ENCODE results near the gene KXD1.
"Not testable (repeated sequence)": the region's sequence is repeated elsewhere in the genome, so short reads cannot be mapped to it uniquely, and the experiment has no call there.

The KXD1 gene

DNA sequence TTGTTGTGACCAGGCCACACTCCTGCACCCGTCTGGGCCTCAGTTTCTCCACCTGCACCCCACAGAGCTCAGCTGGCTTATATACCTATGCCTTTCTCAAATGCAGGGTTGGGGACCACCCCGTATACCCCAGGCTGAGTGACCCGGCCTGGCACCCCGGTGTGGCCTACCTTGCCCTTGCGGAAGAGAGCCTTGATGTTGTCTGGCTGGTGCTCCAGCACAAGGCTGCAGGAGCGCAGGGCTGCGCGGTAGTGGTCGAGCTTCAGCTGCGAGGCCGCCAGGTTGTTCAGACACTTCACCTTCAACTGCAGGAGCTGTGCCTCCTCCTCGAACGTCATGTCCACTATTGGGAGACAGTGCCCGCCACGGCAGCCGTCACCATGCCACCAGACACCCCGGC, 20.2 kb upstream of the KXD1 start:
- FAIRE-seq: no peak

DNA sequence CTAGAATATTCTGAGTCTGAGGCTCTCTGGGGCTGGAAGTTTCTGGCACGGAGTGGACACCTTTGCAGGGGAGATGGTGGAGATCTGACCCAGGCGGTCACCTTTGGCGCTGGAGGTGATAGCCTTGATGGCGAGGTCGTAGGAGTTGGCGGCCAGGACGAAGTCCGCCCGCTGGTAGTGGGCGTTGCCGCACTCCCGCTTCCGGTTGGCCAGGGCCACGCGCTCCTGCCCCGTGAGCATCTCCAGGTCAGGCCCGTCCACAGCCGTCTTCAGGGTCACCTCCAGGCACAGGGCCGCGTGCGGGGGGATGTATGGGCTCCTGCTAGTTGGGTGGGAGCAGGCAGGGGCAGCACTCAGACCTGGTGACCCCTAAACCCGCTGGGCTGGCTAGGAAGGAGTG, 19.6 kb upstream of the KXD1 start:
- FAIRE-seq: no peak

- FAIRE-seq: no peak
Measured at GRCh38 chr19:18539372-18539771, 18.3 kb upstream of the KXD1 start.

DNA sequence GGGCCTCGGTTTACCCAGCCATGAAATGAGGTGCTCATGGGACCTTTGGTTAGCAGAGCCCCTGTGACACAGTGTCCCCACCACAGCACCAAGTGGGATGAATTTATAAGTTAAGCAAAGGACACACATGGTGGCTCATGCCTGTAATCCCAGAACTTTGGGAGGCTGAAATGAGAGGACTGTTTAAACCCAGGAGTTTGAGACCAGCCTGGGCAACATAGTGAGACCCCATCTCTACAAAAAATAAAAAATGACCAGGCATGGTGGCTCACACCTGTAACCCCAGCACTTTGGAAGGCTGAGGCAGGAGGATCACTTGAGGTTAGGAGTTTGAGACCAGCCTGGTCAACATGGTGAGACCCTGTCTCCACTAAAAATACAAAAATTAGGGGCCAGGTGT, 17.5 kb upstream of the KXD1 start:
- not testable (repeated sequence) for FAIRE-seq

GRCh38 chr19:18541258-18541991, 16.2 kb upstream of the KXD1 start:
- no peak for FAIRE-seq

DNA sequence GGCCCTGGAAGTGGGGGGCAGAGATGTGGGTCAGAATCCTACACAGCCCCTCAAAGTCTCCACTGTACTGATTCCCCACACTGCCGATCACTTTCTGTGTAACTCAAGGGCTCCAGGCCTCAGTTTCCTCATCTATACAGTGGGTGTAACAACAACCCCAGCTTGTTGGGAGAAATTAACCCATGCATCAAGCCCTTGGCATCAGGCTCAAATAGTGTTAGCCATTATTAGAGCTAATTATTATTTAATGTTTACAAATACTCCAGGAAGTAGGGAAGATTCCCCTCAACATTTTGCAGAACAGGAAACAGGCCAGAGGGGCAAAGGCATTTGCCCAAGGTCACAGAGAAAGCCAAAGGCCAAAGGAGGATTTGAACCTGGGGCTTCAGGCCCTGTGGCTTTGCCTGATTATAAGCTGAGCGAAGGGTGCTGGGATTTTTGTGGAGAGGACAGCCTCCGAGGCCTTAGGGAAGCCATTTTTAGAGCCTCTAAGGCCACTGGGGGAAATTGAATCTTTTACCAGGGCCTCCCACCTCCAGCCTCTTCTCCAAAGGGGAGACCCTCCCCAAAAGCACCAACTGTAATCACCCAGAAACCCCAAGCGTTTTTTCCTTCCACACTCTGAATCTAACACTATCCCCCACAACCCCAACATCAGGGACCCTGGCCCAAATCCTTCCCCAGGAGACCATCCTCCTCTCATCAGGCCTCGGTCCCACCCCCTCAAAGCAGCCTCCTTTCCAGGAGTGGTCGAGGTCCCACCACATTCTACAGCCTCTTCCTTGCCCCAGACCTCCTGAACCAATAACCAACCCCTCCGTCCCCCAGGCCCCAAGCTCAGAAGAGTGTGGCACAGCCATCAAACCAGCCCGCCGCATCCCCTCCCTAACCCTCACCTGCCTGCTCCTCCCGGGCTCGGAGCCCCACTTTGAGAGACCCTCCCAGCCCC, 15.4 kb upstream of the KXD1 start:
- FAIRE-seq: no peak

DNA sequence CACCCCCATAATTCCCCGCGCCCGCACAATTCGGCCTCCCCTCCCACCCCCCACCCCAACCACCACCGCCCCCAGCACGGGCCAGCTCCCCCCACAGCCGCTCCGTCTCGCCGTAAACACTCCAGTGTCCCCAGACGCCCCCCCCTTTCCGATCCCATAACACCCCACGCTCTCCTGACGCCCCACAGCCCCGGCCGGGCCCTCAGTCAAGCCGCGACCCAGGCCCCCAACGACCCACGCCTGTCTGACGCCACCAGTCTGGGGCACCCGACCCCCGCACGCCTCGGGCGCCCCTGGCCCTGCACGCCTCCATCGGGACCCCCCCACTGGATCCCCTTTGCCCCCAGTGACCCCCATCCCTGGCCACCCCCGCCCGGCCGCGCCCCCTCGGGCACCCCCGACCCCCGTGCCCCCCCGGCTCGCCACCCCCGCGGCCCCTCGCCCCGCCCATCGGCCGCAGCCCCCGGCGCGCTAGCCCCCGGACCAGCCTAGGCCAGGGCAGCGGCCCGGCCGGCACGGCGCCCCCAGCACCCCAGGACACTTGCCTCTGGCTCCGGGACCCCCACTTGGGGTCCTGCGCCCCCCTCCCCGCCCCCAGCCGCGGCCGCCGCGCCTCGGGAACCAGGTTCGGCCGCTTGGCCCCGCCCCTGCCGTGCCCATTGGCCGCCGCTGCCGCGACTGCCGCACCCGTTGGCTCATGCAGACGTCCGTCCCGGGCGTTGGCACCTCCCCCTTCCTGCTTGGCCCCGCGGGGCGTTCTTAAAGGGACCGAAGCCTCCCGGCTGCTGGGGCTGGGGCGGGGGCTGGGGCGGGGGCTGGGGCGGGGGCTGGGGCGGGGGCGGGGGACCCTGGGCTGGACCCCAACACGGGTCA, 14.5 kb upstream of the KXD1 start, which contains the start of gene FKBP8:
Gene FKBP8 (minus strand): TSS at position 633 of the 873 bp plus-strand sequence. CDS start 1,603 bp downstream, outside the sequence.
- no peak for FAIRE-seq

- FAIRE-seq: no peak
Measured at GRCh38 chr19:18543814-18544475, 13.7 kb upstream of the KXD1 start.

DNA sequence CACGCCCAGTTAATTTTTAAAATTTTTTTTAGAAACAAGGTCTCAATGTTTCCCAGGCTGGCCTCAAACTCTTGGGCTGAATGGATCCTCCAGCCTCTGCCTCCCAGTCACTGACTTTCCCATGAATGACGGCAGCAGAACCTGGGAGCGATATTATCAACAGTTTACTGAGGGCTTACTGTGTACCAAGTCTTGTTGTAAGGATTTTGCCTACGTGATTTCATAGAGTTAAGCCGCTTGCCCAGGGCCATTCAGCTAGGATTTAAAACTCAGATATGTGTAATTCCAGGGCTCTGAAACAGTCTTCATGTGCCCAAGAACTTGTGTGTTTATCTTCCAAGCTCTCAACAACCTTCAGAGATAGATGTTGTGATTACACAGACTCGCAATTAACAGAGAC, 6.0 kb upstream of the KXD1 start:
- FAIRE-seq: no peak

GRCh38 chr19:18558202-18558555, 509 bp downstream of the KXD1 start:
- FAIRE-seq: no peak

DNA sequence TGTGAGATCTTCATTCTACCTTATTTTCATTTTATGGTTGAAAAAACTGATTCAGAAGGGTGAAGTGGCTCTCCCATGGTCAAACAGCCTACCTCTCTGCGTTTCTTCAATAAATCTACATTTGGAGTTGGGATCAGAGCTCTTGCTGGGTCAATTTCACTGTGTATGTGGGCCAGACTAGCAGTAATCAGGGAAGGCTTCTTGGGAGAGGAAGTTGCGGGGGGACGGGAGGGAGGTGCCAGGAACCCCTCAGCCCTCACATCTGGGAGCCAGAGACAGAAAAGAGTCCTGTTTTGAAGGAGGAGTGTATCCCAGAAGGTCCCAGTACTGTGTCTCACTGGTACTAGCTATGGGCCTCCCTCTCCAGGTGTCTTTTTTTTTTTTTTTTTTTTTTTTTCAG, 934 bp downstream of the KXD1 start:
- FAIRE-seq: no peak

GRCh38 chr19:18559685-18560084, 2.0 kb downstream of the KXD1 start:
- no peak for FAIRE-seq

GRCh38 chr19:18562086-18562485, 4.4 kb downstream of the KXD1 start:
- no peak for FAIRE-seq

GRCh38 chr19:18566953-18567352, 9.3 kb downstream of the KXD1 start:
- FAIRE-seq: no peak

DNA sequence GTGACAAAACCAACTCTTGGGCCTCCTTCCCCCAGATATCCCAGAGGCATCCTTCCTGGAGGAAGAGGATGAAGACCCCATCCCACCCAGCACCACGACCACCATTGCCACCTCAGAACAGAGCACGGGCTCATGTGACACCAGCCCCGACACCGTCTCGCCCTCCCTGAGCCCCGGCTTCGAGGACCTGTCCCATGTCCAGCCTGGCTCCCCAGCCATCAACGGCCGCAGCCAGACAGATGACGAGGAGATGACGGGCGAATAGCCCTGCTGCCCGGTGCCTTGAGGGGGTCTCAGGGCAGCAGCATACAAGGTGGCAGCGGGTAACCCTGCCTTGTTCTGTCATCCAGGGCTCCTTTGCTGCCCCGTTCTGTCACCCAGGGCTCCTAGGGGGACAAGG, 10.7 kb downstream of the KXD1 start:
- FAIRE-seq: no peak

DNA sequence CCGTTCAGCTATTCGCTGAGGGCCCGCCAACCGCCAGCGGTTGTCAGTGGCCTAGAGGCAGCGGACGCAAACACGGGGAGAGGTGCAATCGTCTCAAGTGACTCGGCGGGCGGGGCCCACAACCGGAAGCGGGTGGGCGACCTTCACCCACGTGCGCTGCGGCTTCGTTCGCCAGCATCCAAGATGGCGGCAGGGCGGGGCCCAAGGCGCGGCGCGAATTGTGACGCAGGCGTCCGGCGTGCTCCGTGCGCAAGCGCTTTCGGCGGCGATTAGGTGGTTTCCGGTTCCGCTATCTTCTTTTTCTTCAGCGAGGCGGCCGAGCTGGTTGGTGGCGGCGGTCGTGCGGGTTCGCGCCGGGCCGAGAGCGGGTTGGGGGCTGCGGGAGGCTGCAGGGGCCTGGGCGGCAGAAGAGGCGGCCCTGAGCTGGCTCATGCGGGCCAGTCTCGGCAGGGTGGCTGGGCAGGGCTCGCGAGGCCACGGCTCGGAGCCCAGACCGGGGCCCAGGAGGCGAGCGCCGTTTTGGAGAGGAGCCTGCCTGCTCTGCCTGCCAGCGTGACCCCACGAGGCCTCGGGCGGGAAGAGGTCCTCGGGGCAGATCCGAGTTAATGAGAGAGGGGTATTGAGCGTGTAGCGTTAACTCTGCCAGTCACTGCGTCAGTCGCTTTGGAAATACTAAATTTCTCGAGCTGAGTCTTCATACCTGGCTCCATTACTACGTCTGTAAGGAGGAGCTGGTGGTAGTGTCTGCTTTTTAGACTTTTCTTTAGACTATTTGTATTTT, 14.1 kb downstream of the KXD1 start, which contains the start of gene UBA52:
Gene UBA52 (plus strand): TSS at position 294 of the 781 bp plus-strand sequence. CDS start 1,444 bp downstream, outside the sequence.
- FAIRE-seq: peak; percentile 98

- FAIRE-seq: no peak
Measured at GRCh38 chr19:18574691-18575291, 17.1 kb downstream of the KXD1 start.

GRCh38 chr19:18576383-18576782, 18.7 kb downstream of the KXD1 start:
- no peak for FAIRE-seq

- FAIRE-seq: no peak
Measured at GRCh38 chr19:18577365-18577914, 19.8 kb downstream of the KXD1 start.

DNA sequence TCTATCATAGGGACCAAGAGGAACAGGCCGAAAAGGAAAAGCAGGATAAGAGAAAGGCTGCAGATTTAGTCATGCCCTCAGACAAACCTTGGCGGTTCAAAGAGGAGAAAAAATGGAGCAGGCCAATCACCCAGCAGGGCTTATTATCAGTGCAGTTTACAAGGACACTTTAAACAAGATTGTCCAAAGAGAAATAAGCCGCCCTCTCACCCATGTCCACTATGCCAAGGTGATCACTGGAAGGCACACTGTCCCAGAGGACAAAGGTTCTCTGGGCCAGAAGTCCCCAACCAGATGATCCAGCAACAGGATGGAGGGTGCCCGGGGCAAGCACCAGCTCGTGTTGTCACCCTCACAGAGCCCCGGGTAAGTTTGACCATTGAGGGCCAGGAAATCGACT, 22.6 kb downstream of the KXD1 start:
- no peak for FAIRE-seq

DNA sequence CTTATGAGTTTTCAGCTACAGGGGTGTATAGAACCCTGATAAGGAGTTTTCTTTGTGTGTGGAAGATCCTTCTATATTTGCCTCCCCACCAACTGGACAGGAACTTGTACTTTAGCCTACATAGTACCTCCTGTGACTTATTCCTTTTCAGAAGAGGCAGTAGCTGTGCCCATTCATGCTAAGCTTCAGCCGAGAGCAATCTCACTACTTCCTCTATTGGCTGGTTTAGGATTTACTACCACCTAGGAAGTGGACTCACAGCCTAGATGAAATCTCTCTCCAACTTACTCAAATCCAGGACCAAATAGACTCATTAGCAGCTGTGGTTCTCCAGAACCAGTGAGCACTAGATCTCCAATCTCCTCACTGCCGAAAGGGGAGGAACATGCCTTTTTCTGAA, 28.6 kb downstream of the KXD1 start:
- FAIRE-seq: no peak
